GM18870 (cell line): Measurements from ENCODE around the gene LSM4.
A peak's percentile ranks its signal among the peaks of the same experiment; 100 is the strongest.

Experiments used
- ATAC-seq: cut with Tn5 transposase; IDR thresholded peaks from one replicate; pipeline ENCODE4 v1.9.1; 2021; ENCODE audit warnings: moderate library complexity; ENCODE audit not compliant: unreplicated experiment

LSM4 gene

GRCh38 chr19:18292810-18293641, 29.9 kb downstream of the LSM4 start:
- no peak for ATAC-seq

GRCh38 chr19:18292462-18292809, 30.4 kb downstream of the LSM4 start:
- no peak for ATAC-seq

GRCh38 chr19:18291590-18292461, 31.1 kb downstream of the LSM4 start:
- ATAC-seq, result no peak

- ATAC-seq, result no peak
These were observed 31.8 kb downstream of the LSM4 start for GRCh38 chr19:18291019-18291524.

- no peak for ATAC-seq
These were observed 32.4 kb downstream of the LSM4 start for GRCh38 chr19:18290302-18291018.

- ATAC-seq, result no peak
These were observed 33.2 kb downstream of the LSM4 start for GRCh38 chr19:18289471-18290301.

- ATAC-seq, result no peak
These were observed 34.8 kb downstream of the LSM4 start for GRCh38 chr19:18287836-18288772.

- no peak for ATAC-seq
These were observed 35.8 kb downstream of the LSM4 start for GRCh38 chr19:18286973-18287635.

GRCh38 chr19:18284712-18285360, 38.0 kb downstream of the LSM4 start:
- ATAC-seq, result no peak

- ATAC-seq, result no peak
These were observed 39.5 kb downstream of the LSM4 start for GRCh38 chr19:18283338-18283737.

- ATAC-seq, result no peak
These were observed 40.1 kb downstream of the LSM4 start for GRCh38 chr19:18282788-18283141.

- ATAC-seq, result no peak
These were observed 40.7 kb downstream of the LSM4 start for GRCh38 chr19:18282021-18282787.

GRCh38 chr19:18281082-18282020, 41.5 kb downstream of the LSM4 start, which contains the start of gene JUND:
Gene JUND (minus strand): TSS chr19:18281622. CDS start chr19:18281484, 138 bp downstream.
- ATAC-seq, result peak; percentile 49

- ATAC-seq, result no peak
These were observed 42.4 kb downstream of the LSM4 start for GRCh38 chr19:18280247-18281081.

- no peak for ATAC-seq
These were observed 43.2 kb downstream of the LSM4 start for GRCh38 chr19:18279516-18280246.
